HG03571 (cell line): ENCODE results near the gene CDK5RAP1.

ENCODE experiments used
- ATAC-seq: cut with Tn5 transposase; IDR thresholded peaks from one replicate; pipeline ENCODE4 v1.9.1; 2021; ENCODE audit not compliant: unreplicated experiment

Gene CDK5RAP1

GRCh38 chr20:33336375-33336774, 64.9 kb downstream of the CDK5RAP1 start:
- ATAC-seq, result no peak

- no peak for ATAC-seq
Measured at GRCh38 chr20:33334111-33334510, 67.2 kb downstream of the CDK5RAP1 start.

- ATAC-seq, result no peak
Measured at GRCh38 chr20:33333616-33334015, 67.7 kb downstream of the CDK5RAP1 start.

GRCh38 chr20:33332905-33333456, 68.3 kb downstream of the CDK5RAP1 start:
- ATAC-seq, result no peak

- no peak for ATAC-seq
Measured at GRCh38 chr20:33328157-33329137, 72.9 kb downstream of the CDK5RAP1 start.

- ATAC-seq, result no peak
Measured at GRCh38 chr20:33325350-33325749, 76.0 kb downstream of the CDK5RAP1 start.

- ATAC-seq, result no peak
Measured at GRCh38 chr20:33323236-33323635, 78.1 kb downstream of the CDK5RAP1 start.

- ATAC-seq, result no peak
Measured at GRCh38 chr20:33322456-33322855, 78.9 kb downstream of the CDK5RAP1 start.

- no peak for ATAC-seq
Measured at GRCh38 chr20:33320006-33320405, 81.3 kb downstream of the CDK5RAP1 start.

- ATAC-seq, result no peak
Measured at GRCh38 chr20:33318096-33318429, 83.3 kb downstream of the CDK5RAP1 start.

- ATAC-seq, result no peak
Measured at GRCh38 chr20:33317424-33318095, 83.8 kb downstream of the CDK5RAP1 start.

- no peak for ATAC-seq
Measured at GRCh38 chr20:33316958-33317357, 84.4 kb downstream of the CDK5RAP1 start.

- no peak for ATAC-seq
Measured at GRCh38 chr20:33316343-33316742, 85.0 kb downstream of the CDK5RAP1 start.

- ATAC-seq, result no peak
Measured at GRCh38 chr20:33313686-33314314, 87.5 kb downstream of the CDK5RAP1 start.

- no peak for ATAC-seq
Measured at GRCh38 chr20:33312583-33312982, 88.7 kb downstream of the CDK5RAP1 start.

GRCh38 chr20:33311996-33312395, 89.3 kb downstream of the CDK5RAP1 start:
- ATAC-seq, result no peak

GRCh38 chr20:33311011-33311410, 90.3 kb downstream of the CDK5RAP1 start:
- no peak for ATAC-seq

GRCh38 chr20:33310327-33310899, 90.9 kb downstream of the CDK5RAP1 start:
- ATAC-seq, result no peak

GRCh38 chr20:33309631-33310030, 91.7 kb downstream of the CDK5RAP1 start:
- ATAC-seq, result no peak
